Measurements from ENCODE around the gene NSL1. TPM values are rescaled to one million over a fixed set of nuclear protein-coding genes. Genes with fewer than 3 reads are reported as not detected.
"Not testable (repeated sequence)": the region's sequence is repeated elsewhere in the genome, so short reads cannot be mapped to it uniquely, and the experiment has no call there.

NSL1 gene
- total RNA-seq (2014; rRNA removed; shearing (Covaris generic)) = 50.3 and 57.9 TPM in 2 replicates
- 59.2 and 77.1 TPM in 2 replicates for polyA plus RNA-seq (2014; cell fraction: nucleus; rRNA removed)

GRCh38 chr1:212791676-212792395 is at the start of gene NSL1, which contains the start of gene TATDN3:
Gene NSL1 (minus strand): TSS chr1:212791777. CDS start chr1:212791763, 14 bp downstream.
Gene TATDN3 (plus strand): TSS chr1:212791894. CDS start chr1:212791922, 28 bp downstream.
- DNase-seq (ENCODE audit: extremely low read depth, low read depth) = peak; percentile 94

- no peak for DNase-seq (ENCODE audit: extremely low read depth, low read depth)
Observed at GRCh38 chr1:212838145-212838544, 46.6 kb upstream of the NSL1 start.

- not testable (repeated sequence) for DNase-seq (ENCODE audit: extremely low read depth, low read depth)
Observed at GRCh38 chr1:212833211-212834207, 41.9 kb upstream of the NSL1 start.

- no peak for DNase-seq (ENCODE audit: extremely low read depth, low read depth)
Observed at GRCh38 chr1:212828395-212828794, 36.8 kb upstream of the NSL1 start.

GRCh38 chr1:212827831-212828278 is 36.3 kb upstream of the NSL1 start:
- no peak for DNase-seq (ENCODE audit: extremely low read depth, low read depth)

GRCh38 chr1:212827171-212827776 is 35.7 kb upstream of the NSL1 start:
- no peak for DNase-seq (ENCODE audit: extremely low read depth, low read depth)

- DNase-seq (ENCODE audit: extremely low read depth, low read depth) = no peak
Observed at GRCh38 chr1:212825798-212826452, 34.3 kb upstream of the NSL1 start.

- DNase-seq (ENCODE audit: extremely low read depth, low read depth) = no peak
Observed at GRCh38 chr1:212824201-212824600, 32.6 kb upstream of the NSL1 start.

GRCh38 chr1:212822956-212823355 is 31.4 kb upstream of the NSL1 start:
- DNase-seq (ENCODE audit: extremely low read depth, low read depth) = no peak

GRCh38 chr1:212820969-212821368 is 29.4 kb upstream of the NSL1 start:
- DNase-seq (ENCODE audit: extremely low read depth, low read depth) = no peak

- DNase-seq (ENCODE audit: extremely low read depth, low read depth) = no peak
Observed at GRCh38 chr1:212819726-212820125, 28.1 kb upstream of the NSL1 start.

- no peak for DNase-seq (ENCODE audit: extremely low read depth, low read depth)
Observed at GRCh38 chr1:212816567-212817278, 25.1 kb upstream of the NSL1 start.

GRCh38 chr1:212814537-212815334 is 23.2 kb upstream of the NSL1 start:
- peak; percentile 16 for DNase-seq (ENCODE audit: extremely low read depth, low read depth)

- DNase-seq (ENCODE audit: extremely low read depth, low read depth) = no peak
Observed at GRCh38 chr1:212805767-212806166, 14.2 kb upstream of the NSL1 start.

GRCh38 chr1:212797681-212798080 is 6.1 kb upstream of the NSL1 start:
- DNase-seq (ENCODE audit: extremely low read depth, low read depth) = peak; percentile 41

- no peak for DNase-seq (ENCODE audit: extremely low read depth, low read depth)
Observed at GRCh38 chr1:212794561-212795014, 3.0 kb upstream of the NSL1 start.

- DNase-seq (ENCODE audit: extremely low read depth, low read depth) = no peak
Observed at GRCh38 chr1:212792396-212792908, 875 bp upstream of the NSL1 start.

- DNase-seq (ENCODE audit: extremely low read depth, low read depth) = peak; percentile 56
Observed at GRCh38 chr1:212791261-212791675, 309 bp downstream of the NSL1 start.

Measured in NCI-H460 (cell line).